ENCODE measurements around the gene ZNF3.

DNA sequence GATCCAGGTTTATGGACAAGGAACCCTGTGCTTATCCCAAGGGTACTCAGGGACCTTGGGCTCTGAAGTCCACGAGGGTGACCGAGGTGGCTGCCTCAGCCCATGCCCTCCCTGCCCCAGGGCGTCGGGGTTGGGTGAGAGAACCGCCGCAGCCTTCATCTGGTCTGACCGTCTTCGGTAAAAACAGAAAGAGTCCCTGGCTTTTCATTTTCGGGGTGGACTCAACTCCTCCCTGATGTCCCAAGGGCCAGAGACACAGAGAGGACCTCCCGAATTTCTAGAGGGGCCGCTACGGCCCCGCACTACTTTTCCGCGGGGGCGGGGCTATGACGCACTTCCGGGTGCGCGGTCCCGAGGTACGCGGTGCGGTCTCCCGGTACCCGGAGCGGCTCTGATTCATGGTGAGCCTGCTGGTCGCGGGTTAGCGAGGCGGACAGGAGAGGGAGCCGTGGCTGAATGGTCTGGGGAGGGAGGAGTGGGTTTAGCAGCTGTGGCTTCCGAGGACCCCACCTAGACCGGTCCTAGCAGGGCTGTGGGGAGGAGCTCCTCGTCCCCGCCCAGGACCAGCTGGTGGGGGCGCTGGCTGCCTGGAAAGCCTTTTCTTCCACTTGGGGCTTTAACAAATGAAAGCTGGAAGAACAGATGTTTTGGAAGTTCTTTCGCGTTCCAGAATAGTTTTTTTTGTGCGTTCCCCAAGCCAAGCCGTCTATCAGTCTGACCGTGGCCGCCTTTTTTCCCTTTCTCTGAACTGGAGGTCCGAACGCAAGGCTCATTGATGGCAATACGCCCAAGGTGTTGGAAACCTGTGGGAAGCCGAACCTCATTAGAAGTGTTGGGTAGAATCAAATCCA, 31.9 kb downstream of the ZNF3 start, which contains the start of gene ZSCAN21:
- TF ChIP-seq, protein P1, sequence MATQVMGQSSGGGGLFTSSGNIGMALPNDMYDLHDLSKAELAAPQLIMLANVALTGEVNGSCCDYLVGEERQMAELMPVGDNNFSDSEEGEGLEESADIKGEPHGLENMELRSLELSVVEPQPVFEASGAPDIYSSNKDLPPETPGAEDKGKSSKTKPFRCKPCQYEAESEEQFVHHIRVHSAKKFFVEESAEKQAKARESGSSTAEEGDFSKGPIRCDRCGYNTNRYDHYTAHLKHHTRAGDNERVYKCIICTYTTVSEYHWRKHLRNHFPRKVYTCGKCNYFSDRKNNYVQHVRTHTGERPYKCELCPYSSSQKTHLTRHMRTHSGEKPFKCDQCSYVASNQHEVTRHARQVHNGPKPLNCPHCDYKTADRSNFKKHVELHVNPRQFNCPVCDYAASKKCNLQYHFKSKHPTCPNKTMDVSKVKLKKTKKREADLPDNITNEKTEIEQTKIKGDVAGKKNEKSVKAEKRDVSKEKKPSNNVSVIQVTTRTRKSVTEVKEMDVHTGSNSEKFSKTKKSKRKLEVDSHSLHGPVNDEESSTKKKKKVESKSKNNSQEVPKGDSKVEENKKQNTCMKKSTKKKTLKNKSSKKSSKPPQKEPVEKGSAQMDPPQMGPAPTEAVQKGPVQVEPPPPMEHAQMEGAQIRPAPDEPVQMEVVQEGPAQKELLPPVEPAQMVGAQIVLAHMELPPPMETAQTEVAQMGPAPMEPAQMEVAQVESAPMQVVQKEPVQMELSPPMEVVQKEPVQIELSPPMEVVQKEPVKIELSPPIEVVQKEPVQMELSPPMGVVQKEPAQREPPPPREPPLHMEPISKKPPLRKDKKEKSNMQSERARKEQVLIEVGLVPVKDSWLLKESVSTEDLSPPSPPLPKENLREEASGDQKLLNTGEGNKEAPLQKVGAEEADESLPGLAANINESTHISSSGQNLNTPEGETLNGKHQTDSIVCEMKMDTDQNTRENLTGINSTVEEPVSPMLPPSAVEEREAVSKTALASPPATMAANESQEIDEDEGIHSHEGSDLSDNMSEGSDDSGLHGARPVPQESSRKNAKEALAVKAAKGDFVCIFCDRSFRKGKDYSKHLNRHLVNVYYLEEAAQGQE (IDR thresholded peaks at IDR 0.05; ENCODE audit: insufficient read depth in 1 of 2, low read depth in 2 of 2, low read length in 2 of 2) = no peak
- peak; percentile 84 for TF ChIP-seq POLR2AphosphoS5 (IDR thresholded peaks at IDR 0.05; ENCODE audit: low read depth, low read length)
- TF ChIP-seq FOXP2 (optimal IDR thresholded peaks at IDR 0.05; ENCODE audit: borderline replicate concordance, extremely low read depth, extremely low read length, insufficient read depth) = no peak
- peak; percentile 67; the same call in 1 of the 2 replicates for TF ChIP-seq TAF1 (IDR thresholded peaks at IDR 0.05; ENCODE audit: borderline replicate concordance, insufficient read depth, low read length)
